Peyer's patch (tissue), 4 donors: ENCODE results near the gene CRLF1. TPM values are rescaled to one million over a fixed set of nuclear protein-coding genes. Genes with fewer than 3 reads are reported as not detected.
A peak's percentile ranks its signal among the peaks of the same experiment; 100 is the strongest.

Experiments used
- DNase-seq, 3 donors: peaks; one replicate each; pipeline ENCODE4 v3.0.0-alpha.2; 2017 to 2019
- H3K27ac ChIP-seq, 4 donors: fragments of 200-600 bp; sonication (generic); one replicate each; pipeline ENCODE4 v1.5.1; 2016 to 2019
- H3K27me3 ChIP-seq, 2 donors: fragments of 200-600 bp; sonication (generic); one replicate each; pipeline ENCODE4 v1.5.1; 2019
- H3K36me3 ChIP-seq, 3 donors: fragments of 200-600 bp; sonication (generic); one replicate each; pipeline ENCODE4 v1.5.1; 2016 to 2019
- H3K4me1 ChIP-seq, 4 donors: fragments of 200-600 bp; sonication (generic); one replicate each; pipeline ENCODE4 v1.5.1; 2016 to 2019
- H3K4me3 ChIP-seq, 4 donors: fragments of 200-600 bp; sonication (generic); 1 replicate in 3 of 4; 2 replicates in 1 of 4; pipeline ENCODE4 v1.5.1; 2016 to 2019; ENCODE audit warnings: mild to moderate bottlenecking in 1 of 4
- H3K9me3 ChIP-seq, 4 donors: fragments of 200-600 bp; sonication (generic); one replicate each; pipeline ENCODE4 v1.5.1; 2016 to 2019; ENCODE audit warnings: mild to moderate bottlenecking in 1 of 4
- POLR2A ChIP-seq, 2 donors: fragments of 450-650 bp; IDR thresholded peaks; one replicate each; pipeline ENCODE4 v1.5.1; 2017; ENCODE audit warnings: antibody characterized with exemption in 2 of 2, mild to moderate bottlenecking in 2 of 2, moderate library complexity in 2 of 2
- total RNA-seq, 4 donors: library from RNA; depleted of rRNA; stranded (reverse); fragments of >200 nt; gene quantifications; one replicate each; pipeline ENCODE4 v1.1.0, GENCODE V29; 2016
- TF ChIP-seq, protein P1 (sequence below), 6 experiments: fragments of 450-650 bp in 4 of 6; fragments of 200-600 bp in 2 of 6; sonication (generic) in 1 of 6; IDR thresholded peaks; one replicate each; pipeline ENCODE4 v1.5.1; 2017 to 2019; ENCODE audit warnings: antibody characterized with exemption in 6 of 6, mild to moderate bottlenecking in 3 of 6, moderate library complexity in 1 of 6

The CRLF1 gene
- total RNA-seq, 4 donors from 2014 or later = 4.0 to 28.9 (median 23.3) TPM

DNA sequence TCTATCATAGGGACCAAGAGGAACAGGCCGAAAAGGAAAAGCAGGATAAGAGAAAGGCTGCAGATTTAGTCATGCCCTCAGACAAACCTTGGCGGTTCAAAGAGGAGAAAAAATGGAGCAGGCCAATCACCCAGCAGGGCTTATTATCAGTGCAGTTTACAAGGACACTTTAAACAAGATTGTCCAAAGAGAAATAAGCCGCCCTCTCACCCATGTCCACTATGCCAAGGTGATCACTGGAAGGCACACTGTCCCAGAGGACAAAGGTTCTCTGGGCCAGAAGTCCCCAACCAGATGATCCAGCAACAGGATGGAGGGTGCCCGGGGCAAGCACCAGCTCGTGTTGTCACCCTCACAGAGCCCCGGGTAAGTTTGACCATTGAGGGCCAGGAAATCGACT is 26.3 kb downstream of the CRLF1 start:
- Histone ChIP-seq H3K4me1 (no peaks in the 10 kb centered on the region), H3K27ac (no peak overlapping the region), H3K9me3 (no peaks in the 10 kb centered on the region), H3K4me3 (no peak overlapping the region), H3K27me3 (no peaks in the 10 kb centered on the region), H3K36me3 (peaks cover 0 to 20% (median 0%) of the 10 kb centered on the region in 3 donors)
- DNase-seq = no peak
- no peak for TF ChIP-seq POLR2A (IDR thresholded peaks at IDR 0.05)
- TF ChIP-seq, protein P1, sequence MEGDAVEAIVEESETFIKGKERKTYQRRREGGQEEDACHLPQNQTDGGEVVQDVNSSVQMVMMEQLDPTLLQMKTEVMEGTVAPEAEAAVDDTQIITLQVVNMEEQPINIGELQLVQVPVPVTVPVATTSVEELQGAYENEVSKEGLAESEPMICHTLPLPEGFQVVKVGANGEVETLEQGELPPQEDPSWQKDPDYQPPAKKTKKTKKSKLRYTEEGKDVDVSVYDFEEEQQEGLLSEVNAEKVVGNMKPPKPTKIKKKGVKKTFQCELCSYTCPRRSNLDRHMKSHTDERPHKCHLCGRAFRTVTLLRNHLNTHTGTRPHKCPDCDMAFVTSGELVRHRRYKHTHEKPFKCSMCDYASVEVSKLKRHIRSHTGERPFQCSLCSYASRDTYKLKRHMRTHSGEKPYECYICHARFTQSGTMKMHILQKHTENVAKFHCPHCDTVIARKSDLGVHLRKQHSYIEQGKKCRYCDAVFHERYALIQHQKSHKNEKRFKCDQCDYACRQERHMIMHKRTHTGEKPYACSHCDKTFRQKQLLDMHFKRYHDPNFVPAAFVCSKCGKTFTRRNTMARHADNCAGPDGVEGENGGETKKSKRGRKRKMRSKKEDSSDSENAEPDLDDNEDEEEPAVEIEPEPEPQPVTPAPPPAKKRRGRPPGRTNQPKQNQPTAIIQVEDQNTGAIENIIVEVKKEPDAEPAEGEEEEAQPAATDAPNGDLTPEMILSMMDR (IDR thresholded peaks at IDR 0.05) = no peak

DNA sequence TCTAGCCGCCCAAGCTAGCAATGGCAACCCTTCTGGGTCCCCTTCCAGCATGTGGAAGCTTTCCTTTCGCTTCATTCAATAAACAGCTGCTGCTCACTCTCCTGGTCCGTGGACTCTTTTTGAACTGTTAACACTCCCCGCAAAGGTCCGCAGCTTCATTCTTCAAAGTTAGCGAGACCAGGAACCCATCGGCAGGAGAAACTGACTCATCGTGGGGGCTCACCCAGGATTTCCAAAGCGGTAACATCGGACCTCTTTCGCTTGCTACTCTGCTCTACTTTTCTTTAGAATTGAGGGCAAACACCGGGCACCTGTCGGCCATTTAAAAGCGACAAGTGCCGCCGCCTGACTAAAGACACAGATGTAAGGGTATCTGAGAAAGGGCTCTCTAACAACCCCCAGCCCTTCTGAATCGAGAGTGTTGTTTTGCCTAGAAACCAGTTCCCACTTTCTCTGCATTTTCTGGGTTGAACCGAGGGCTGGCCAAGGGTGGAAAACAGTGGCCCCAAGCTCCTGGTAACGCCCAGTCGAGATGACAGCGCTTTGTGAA is 29.2 kb downstream of the CRLF1 start:
- Histone ChIP-seq H3K36me3 (peaks cover 0 to 43% (median 0%) of the 10 kb centered on the region in 3 donors), H3K4me3 (no peak overlapping the region), H3K9me3 (no peaks in the 10 kb centered on the region), H3K27ac (no peak overlapping the region), H3K4me1 (peaks cover 3 to 15% (median 10%) of the 10 kb centered on the region in 4 donors), H3K27me3 (no peaks in the 10 kb centered on the region)
- TF ChIP-seq, protein P1 (IDR thresholded peaks at IDR 0.05) = no peak
- no peak for TF ChIP-seq POLR2A (IDR thresholded peaks at IDR 0.05)
- DNase-seq = no peak

DNA sequence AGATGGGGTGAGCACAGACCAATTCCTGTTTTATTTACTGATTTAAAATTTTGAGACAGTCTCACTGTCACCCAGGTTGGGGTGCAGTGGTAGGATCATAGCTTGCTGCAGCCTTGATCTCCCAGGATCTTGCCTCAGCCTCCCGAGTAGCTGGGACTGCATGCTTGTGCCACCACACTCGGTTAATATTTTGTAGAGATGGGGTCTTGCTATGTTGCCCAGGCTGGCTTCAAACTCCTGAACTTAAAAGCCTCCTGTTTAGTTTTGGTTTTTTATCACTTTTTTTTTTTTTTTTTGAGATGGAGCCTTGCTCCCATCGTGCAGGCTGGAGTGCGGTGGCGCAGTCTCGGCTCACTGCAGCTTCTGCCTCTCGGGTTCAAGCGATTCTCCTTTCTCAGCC is 30.2 kb downstream of the CRLF1 start:
- H3K27me3 ChIP-seq = no peaks in the 10 kb centered on the region
- H3K4me1 ChIP-seq = peaks cover 3 to 17% (median 12%) of the 10 kb centered on the region in 4 donors
- no peak overlapping the region for H3K4me3 ChIP-seq
- no peaks in the 10 kb centered on the region for H3K9me3 ChIP-seq
- no peak for DNase-seq
- TF ChIP-seq, protein P1 (IDR thresholded peaks at IDR 0.05) = no peak
- TF ChIP-seq POLR2A (IDR thresholded peaks at IDR 0.05) = no peak
- H3K36me3 ChIP-seq = peaks cover 0 to 43% (median 0%) of the 10 kb centered on the region in 3 donors
- no peak overlapping the region for H3K27ac ChIP-seq

DNA sequence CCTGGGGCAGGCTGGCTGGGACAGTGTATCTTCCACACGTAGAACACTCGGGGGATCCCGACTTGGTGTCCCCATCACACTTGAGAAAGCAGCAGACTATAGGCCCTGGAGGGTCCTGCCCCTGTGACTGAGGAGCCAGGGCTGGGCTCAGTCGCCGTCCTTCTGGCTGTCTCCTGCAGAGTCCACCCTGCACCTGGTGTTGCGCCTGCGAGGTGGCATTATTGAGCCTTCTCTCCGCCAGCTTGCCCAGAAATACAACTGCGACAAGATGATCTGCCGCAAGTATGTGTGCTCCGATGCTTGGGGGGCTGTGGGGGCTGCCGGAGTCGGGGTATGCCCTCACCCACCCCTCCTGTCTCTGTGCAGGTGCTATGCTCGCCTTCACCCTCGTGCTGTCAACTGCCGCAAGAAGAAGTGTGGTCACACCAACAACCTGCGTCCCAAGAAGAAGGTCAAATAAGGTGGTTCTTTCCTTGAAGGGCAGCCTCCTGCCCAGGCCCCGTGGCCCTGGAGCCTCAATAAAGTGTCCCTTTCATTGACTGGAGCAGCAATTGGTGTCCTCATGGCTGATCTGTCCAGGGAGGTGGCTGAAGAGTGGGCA is 31.8 kb downstream of the CRLF1 start:
- Histone ChIP-seq H3K4me3 (no peak overlapping the region), H3K27ac (no peak overlapping the region), H3K9me3 (no peaks in the 10 kb centered on the region), H3K36me3 (peaks cover 0 to 43% (median 0%) of the 10 kb centered on the region in 3 donors), H3K4me1 (peaks cover 3 to 17% (median 12%) of the 10 kb centered on the region in 4 donors), H3K27me3 (no peaks in the 10 kb centered on the region)
- DNase-seq = no peak
- TF ChIP-seq, protein P1 (IDR thresholded peaks at IDR 0.05) = no peak

DNA sequence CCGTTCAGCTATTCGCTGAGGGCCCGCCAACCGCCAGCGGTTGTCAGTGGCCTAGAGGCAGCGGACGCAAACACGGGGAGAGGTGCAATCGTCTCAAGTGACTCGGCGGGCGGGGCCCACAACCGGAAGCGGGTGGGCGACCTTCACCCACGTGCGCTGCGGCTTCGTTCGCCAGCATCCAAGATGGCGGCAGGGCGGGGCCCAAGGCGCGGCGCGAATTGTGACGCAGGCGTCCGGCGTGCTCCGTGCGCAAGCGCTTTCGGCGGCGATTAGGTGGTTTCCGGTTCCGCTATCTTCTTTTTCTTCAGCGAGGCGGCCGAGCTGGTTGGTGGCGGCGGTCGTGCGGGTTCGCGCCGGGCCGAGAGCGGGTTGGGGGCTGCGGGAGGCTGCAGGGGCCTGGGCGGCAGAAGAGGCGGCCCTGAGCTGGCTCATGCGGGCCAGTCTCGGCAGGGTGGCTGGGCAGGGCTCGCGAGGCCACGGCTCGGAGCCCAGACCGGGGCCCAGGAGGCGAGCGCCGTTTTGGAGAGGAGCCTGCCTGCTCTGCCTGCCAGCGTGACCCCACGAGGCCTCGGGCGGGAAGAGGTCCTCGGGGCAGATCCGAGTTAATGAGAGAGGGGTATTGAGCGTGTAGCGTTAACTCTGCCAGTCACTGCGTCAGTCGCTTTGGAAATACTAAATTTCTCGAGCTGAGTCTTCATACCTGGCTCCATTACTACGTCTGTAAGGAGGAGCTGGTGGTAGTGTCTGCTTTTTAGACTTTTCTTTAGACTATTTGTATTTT is 34.8 kb downstream of the CRLF1 start, which contains the start of gene UBA52:
Gene UBA52, plus strand, starts transcription at position 294 of the 781 bp plus-strand sequence. CDS start 1,444 bp downstream, outside the sequence.
- no peaks in the 10 kb centered on the region for H3K27me3 ChIP-seq
- TF ChIP-seq, protein P1 (IDR thresholded peaks at IDR 0.05) = peak in 2 of 6 experiments; percentile 3
- peak; percentile 84 to 88 for TF ChIP-seq POLR2A (IDR thresholded peaks at IDR 0.05)
- H3K4me3 ChIP-seq = peak within 1 kb of the TSS; percentile 53 to 95 (median 84)
- H3K36me3 ChIP-seq = peaks cover 0 to 59% (median 0%) of the 10 kb centered on the region in 3 donors
- peak within 1 kb of the TSS; percentile 80 to 96 (median 90) for H3K27ac ChIP-seq
- H3K4me1 ChIP-seq = peaks cover 3 to 17% (median 12%) of the 10 kb centered on the region in 4 donors
- H3K9me3 ChIP-seq = no peaks in the 10 kb centered on the region
- DNase-seq = peak; percentile 98 to 100 (median 99)
